Limb (tissue), 2 donors: ENCODE measurements around the gene MRE11.
A peak's percentile ranks its signal among the peaks of the same experiment; 100 is the strongest.
"Not testable (repeated sequence)": the region's sequence is repeated elsewhere in the genome, so short reads cannot be mapped to it uniquely, and the experiment has no call there.

Experiments used
- DNase-seq, 2 donors: peaks; one replicate each; pipeline ENCODE4 v3.0.0-alpha.2; 2016; ENCODE audit errors: extremely low spot score in 2 of 2

MRE11 gene

DNA sequence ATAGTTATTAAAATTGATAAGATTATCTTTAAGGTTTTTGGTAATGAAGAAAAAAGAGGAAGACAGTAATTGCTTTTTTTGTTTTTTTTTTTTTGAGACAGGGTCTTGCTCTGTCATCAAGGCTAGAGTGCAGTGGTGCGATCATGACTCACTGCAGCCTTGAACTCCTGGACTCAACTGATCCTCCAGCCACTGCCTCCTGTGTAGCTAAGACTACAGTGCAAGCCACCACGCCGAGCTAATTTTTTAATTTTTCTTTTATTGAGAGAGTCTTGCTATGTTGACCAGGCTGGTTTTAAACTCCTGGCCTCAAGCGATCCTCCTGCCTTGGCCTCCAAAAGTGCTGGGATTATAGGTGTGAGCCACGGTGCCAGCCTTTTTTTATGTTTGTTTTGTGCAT lies 12.9 kb upstream of the MRE11 start:
- DNase-seq: not testable (repeated sequence)

DNA sequence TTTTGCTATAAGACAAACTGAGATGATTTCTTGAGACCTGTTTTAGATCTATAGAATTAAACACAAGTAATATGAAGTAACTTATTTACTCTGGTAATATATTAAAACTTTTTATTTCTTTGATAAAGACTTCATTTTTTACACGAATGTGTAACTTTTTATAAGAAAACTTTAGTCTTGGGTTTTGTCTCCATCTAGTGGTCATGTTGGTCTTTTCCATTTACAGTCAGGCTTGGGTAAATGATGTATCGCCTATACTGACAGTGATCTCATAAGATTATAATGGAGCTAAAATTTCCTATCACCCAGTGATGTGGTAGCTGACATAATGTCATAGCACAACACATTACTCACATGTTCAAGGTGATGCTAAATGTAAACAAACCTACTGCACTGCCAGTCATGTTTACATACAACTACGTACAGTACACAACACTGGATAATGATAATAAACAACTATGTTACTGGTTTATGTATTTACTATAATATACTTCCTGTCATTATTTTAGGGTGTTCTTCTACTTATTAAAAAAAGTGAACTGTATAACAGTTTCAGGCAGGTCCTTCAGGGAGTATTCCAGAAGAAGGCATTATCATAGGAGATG lies 11.1 kb upstream of the MRE11 start:
- DNase-seq: peak in 1 of 2 donors; percentile 40

DNA sequence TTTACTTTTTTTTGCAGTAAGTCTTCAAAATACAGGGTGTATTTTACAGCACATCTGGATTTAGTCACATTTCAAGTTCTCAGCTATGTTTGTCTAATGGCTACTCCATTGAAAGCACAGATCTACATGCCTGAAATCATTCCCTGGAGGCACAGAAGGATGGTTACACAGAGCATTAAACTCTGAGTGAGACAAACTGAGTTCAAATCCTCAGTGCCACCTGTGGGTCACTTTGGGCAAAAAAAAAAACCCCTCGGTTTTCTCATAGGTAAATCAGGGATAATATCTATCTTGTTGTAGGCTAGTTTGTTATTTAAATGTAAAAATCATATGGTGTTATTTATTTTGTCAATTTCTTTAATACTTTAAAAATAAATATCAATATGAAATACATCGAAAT lies 7.9 kb upstream of the MRE11 start:
- DNase-seq: no peak

DNA sequence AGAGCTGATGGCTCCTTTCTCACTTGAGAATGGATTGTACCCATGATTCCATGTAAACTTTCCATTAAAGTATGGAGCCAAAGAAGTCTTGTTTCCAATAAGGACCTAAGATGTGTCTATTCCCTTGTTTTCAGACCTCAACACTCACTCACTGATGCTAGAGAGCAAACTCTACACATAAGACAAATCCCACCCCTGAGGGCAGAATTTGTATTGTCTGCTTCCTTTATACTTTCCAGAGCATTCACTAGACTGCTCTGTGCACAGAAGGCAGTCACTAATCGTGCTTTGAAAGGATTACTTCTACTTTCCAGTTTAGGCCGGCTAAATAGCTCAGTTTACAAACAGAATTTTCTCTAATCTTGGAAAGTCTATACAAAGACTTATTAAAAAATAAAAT lies 6.5 kb upstream of the MRE11 start:
- no peak for DNase-seq

DNA sequence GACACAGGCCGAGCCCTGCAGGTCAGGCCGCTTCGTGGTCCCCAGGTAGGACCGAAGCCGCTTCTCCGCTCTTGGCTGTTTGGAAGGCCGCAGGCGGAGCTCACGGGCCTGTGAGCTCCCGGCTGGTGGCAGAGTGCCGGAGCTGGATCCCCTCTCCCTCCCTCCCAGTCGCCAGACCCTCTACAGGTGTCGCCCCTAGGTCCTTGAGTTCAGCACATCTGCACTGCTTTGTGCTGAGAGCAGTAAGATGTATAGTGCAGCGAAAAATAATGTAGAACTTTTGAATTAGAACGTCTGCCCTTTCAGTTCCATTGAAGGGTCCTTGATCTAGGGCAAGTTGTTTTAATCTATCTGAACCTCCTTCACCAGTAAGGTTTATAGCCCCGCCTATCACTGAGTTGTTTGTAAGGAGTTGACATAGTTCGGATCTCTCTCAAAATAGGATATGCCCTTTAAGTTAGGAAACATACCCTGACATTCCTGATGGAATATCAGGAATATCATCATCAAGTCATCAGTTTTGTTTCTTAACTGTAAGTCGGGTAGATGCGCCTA lies 559 bp upstream of the MRE11 start:
- no peak for DNase-seq

DNA sequence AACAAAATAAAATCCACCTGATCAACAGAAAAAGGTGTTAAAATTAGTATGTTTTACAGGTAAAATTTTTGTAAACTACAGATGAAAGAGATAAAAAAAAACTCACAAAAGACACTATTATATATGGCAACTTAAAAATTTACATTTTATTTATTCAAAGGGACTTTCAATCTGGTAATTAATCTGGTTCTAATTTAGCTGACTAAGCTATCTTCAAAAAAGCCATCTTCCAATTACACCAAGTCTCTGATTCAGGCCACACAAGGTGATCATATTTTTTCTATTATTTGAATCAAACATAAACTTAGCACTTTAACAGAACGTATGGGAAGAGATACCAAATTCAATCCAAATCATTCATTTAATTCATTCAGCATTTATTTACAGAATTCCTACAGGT lies 7.6 kb downstream of the MRE11 start:
- DNase-seq: no peak

DNA sequence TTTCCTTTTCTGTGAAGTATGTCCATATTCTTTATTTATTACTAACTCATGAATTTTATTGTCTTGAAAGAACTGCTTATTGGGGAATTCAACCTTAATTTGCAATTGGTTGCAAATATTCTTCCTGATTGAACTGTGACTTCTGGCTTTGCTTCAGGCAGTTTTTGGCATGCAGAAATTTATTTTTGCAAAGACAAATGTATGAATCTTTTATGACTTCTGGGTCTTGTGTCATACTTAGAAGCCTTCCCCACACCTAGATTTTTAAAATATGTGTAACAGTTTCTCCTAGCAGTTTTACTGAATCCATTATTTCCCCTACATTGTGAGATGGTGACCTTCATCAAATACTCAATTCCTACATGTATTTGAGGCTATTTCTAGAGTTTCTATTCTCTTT lies 12.3 kb downstream of the MRE11 start:
- no peak for DNase-seq

DNA sequence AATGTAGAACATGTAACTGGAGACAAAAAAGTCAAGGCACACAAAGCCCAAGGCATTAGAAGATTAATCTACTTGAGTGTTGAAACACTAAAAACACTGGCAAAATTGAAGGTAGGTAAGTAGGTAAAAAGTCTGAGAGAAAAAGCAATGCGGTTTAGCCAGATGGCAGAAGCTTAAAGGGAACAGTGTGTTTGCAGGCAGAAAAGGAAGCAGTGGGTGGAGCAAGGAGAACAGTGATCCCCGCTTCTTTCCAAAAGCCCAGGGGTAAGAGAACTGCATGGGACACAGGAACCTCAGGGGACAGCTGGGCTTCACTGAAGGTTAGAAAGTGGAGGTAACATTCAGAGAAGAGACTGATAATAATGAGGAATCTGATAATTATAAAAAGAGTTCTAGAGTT lies 16.0 kb downstream of the MRE11 start:
- DNase-seq: no peak

DNA sequence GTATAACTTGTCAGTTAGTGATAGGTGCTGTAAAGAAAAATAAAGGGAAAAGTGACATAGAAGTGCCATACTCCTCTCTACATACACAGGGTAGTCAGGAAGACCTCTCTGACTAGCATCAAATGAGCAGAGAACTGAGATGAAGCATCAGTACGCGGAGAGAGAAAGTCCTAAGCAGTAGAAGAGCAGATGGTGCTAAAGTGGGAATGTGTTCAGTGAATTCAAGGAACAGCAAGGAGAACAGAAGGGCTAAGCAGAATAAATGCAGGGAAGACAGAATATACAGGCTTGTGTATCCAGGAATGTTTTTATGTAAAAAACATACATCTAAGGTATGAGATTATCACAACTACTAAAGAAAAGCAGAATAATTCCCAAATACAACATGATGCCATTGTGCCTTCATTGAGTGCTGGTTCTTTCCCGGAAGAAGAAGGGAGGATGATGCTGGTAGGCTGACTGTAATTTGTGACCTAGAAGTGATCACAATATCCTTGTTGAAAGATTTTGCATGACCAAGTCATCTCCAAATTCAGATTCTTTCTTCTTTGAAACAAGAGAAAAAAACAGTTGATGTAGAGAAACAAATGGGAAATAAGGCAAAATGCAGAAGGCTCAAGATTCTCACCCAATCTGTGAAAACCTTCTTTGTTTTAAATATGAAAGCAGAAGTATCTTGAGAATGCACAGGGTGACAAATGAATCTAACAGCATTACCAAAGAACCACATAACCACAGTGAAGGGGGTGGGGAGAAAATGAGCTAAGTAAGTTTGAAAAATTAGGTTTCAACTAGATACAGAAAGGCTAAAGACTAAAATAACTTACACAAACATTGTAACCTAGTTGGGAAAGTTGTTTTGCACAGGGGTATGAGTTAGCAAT lies 20.5 kb downstream of the MRE11 start:
- no peak for DNase-seq

DNA sequence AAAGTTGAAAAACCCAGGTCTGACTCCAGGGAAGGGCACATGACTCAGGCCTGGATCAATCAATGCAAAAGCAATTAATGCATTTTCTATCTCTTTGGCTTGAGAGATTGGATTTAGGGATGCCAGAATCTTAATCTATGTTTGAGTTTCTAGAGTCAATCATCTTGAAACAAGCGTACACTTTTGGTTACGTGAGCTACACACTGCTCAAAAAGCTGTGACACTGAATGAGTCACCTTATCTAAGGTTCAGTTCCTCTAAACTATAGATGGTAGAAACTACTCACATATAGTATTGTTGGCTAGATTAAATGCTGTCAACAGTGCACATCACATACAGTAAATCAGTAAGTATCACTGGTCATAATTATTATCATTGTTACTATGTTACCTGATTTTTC lies 24.2 kb downstream of the MRE11 start:
- DNase-seq: no peak

DNA sequence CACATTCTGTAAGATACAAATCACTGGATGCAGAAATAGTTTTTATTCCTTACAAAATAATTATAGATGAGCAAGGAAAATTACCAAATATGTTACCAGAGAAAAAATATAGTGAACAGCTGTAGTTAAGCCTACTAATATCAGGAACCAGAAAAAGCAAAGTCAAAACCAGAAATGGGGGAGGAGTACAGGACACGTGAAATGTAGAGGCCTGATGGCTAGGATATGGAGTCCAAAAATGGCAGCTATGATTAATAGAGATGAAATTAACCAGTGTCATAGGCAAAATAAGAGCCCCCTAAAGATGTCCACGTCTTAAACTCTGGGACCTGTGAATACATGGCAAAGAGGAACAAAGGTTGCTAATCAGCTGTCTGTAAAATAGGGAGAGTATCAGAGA lies 34.1 kb downstream of the MRE11 start:
- DNase-seq: no peak

DNA sequence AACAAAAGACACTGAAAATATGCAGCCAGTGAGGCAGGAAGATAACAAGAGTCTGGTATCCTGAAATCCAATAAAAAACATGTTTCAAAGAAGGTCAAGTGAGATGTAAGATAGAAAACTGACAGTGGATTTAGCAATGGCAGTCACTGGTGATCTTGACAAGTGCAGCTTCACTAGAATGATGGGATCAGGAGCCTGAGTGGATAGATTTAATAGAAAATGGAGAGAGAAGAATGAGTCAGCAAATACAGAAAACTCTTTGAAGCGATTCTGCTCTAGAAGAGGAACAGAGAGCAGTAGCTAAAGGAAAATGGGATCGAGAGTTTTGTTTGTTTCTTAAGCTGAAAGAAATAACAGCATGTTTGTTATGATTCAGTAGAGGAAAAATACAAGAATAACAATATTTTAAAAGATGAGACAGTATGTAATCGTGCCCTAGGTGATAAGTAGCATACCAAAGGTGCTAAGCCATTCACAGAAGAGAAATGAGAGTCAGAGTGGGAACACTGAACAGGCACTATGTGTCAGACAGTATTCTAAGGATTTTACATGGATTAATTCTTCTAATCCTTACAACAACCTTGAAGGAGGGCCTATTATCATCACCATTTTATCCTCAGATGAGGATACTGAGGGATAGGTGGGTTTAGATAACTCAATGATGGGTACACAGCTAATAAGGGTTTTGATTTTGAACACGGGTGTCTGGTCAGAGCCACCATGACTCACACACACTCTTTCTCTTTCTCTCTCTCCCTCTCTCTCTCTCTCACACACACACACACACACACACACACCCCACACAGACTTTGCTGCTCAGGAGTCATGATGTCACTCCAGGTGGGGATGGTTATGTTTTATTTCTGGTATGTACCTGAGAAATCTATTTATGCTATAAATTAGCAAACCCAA lies 36.3 kb downstream of the MRE11 start:
- DNase-seq: no peak

DNA sequence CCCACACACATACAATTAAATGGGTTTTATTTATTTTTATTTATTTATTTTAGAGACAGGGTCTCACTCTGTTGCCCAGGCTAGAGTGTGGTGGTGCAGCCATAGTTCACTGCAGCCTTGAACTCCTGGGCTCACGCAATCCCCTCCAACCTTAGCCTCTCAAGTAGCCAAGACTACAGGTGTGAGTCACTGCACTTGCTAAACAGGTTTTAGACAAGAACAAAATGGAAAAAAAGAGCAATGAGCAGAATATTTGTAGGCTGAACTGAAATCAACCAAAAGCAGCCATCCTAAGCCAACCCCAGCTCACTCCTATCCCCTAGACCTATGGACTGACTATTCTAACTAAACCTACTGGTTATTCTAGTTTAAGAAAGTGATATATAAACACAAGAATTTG lies 37.8 kb downstream of the MRE11 start:
- DNase-seq: no peak

DNA sequence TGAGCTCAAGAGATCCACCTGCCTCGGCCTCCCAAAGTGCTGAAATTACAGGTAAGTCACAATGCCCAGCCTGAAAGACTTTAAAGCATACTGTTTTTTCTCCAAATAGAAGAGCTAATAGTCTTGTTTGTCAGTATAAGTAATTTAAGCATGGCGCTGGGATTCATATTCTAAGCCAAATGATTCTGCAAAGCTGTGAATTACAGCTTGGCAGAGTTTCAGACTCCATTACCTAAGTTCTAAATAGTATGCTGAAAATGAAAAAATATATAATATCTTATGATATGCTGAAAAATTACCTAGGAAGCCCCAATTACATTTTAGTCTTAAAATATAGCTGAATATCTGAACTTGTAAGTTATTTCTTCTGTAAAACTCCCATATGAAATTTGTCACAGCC lies 39.3 kb downstream of the MRE11 start:
- DNase-seq: no peak

DNA sequence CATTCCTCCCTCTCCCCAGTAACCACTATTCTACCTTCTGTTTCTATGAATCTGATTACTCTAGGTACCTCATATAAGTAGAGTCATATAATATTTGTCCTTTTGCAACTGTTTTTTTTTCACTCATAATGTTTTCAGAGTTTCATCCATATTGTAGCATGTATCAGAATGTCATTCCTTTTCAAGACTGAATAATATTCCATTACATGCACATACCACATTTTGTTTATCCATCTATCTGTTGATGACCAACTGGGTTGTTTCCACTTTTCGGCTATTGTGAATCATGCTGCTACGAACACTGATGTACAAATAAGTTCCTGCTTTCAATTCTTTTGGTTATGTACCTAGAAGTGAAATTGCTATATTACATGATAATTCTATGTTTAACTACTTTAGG lies 40.7 kb downstream of the MRE11 start:
- DNase-seq: no peak

DNA sequence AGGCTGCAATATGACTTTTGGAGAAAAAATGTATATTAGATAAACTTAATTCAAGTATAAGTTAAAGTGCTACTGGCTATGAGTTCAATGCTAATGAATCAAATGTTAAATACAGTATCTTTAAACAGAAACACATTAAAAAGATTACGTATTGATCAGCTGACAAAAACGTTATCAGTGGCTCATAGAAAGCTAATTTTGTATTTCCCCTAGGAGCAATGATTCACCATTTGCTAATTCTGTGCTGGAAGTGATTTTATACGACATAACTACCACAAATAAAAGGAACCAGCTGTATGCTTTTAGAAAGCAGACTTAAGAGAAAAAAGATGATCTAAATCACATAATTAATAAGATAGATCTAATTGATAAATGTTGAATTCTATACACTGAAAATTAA lies 43.6 kb downstream of the MRE11 start:
- no peak for DNase-seq

DNA sequence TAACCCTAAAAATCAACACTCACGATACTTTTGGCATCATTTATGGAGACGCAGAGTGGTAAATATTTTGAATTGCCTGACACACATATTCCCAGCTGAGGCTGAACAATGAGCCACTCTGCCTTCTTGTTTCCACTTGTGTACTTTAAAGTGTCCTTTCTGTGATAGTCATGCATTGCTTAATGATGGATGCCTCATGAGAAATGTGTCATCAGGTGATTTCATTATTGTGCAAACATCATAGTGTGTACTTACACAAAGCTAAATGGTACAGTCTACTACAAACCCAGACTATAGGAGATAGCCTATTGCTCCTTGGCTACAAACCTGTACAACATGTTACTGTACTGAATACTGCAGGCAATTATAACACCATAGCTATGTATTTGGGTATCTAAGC lies 44.2 kb downstream of the MRE11 start:
- DNase-seq: no peak

DNA sequence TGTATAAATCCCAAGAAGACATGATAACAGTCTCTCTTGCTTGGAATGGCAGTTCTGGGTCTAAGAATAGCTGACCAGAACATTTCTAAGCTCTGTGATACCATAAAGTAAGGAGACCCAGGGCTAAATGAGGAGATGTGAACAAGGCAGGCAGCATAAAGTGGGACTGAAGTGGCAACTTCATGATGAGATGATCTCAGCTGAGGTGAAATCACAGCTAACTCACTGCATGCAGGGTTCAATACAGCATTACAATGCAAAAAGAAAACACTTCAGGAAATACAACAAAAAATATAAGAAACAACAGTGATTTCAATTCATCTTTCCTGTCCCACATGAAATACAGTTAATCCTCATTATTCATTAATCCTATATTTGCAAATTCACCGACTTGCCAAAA lies 44.6 kb downstream of the MRE11 start:
- no peak for DNase-seq

DNA sequence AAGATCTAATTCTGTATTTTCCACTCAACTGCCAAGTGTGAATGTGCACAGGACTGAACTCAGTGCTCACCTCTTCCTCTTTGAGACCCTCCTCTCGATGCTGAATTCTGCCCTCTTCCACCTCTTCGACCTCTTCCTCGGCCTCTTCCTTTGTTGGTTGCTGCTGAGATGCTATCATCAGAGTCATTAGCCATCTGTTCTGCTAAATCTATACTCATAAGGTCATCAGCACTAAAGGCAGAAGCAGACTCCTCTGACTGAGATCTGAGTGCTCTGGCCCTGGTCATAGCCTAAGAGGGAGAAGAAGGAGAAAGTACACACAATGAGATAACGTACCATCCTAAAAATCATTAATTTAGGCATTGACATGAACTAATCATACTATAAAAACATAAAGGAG lies 46.5 kb downstream of the MRE11 start:
- DNase-seq: no peak

DNA sequence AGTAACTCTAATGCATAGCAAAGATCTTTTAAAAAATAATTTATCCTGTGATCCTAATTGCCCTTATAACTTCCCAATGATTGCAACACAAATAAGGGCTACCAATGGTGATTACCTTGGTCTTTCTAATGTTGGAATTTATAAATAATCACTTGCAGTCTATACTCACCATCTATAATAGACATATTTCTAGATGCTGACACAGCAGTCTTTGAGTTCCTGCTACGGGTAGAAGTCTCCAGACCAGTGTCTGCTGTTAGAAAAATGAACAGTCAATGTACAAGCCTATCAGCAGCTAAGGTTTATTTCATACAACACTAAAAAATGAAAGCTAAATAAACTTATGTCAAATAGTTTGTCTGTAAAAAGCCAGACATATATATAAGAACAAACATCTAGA lies 48.0 kb downstream of the MRE11 start:
- no peak for DNase-seq

DNA sequence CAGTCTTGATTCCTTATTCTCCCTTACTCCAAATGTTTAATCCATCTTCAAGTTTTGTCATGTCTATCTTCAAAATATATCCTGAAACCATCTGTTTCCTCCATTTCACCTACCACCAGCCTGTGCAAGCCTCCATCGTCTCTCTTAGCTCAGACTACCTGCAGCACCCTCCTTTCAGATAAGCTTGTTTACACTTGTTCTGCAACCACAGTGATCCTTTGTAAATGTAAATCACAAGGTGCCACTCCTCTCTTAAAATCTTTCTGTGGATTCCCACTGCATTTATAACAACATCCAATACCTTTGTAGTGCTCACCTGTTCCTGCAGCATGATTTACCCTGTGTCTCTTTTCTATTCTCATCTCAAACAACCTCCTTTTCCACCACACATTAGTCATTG lies 60.6 kb downstream of the MRE11 start:
- no peak for DNase-seq

DNA sequence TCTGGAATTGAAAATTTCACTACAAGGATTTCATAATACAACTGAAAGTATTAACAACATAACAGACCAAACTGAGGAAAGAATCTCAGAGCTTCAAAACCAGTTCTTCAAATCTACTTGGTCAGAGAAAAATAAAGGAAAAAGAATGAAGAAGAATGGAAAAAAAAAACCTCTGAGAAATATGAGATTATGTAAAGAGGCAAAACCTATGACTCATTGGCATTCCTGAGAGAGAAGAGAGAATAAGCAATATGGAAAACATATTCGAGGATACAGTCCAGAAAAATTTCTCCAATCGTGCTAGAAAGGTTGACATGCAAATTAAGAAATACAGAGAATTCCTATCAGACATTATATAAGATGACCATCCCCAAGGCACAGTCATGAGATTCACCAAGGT lies 69.0 kb downstream of the MRE11 start:
- no peak for DNase-seq
